Loucy (cell line): ENCODE results near the gene CTIF.

Source experiments
- EZH2phosphoT487 ChIP-seq: fragments of 200-600 bp; IDR thresholded peaks from 2 replicates; pipeline ENCODE4 v1.6.1; 2018; ENCODE audit warnings: antibody characterized with exemption, mild to moderate bottlenecking, moderate library complexity, borderline replicate concordance
- TF ChIP-seq, protein P1 (sequence below): fragments of 200-600 bp; sonication (generic); conservative IDR thresholded peaks from 2 replicates; pipeline ENCODE4 v1.5.1; 2014; ENCODE audit warnings: mild to moderate bottlenecking, antibody characterized with exemption, low read length

DNA sequence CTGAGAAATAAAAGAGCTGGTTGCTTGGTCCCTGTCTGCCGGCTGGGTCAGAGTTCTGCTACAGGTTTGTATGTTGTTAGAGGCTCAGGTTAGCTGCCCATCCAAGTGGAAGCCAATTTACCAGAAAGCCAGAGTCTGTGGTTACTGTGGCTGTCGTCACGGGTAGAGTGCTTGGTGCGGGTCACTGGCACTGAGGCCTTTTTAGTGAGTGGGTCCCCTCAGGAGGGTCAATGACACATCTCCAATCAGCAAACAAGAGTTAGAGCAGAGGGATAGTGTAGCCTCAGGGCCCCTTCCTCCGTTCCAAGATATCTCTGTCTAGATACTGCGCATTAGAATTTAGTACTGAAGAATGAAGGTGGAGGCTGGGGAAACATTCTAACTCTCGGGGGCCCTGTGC is 41.2 kb downstream of the CTIF start:
- TF ChIP-seq, protein P1, sequence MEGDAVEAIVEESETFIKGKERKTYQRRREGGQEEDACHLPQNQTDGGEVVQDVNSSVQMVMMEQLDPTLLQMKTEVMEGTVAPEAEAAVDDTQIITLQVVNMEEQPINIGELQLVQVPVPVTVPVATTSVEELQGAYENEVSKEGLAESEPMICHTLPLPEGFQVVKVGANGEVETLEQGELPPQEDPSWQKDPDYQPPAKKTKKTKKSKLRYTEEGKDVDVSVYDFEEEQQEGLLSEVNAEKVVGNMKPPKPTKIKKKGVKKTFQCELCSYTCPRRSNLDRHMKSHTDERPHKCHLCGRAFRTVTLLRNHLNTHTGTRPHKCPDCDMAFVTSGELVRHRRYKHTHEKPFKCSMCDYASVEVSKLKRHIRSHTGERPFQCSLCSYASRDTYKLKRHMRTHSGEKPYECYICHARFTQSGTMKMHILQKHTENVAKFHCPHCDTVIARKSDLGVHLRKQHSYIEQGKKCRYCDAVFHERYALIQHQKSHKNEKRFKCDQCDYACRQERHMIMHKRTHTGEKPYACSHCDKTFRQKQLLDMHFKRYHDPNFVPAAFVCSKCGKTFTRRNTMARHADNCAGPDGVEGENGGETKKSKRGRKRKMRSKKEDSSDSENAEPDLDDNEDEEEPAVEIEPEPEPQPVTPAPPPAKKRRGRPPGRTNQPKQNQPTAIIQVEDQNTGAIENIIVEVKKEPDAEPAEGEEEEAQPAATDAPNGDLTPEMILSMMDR = no peak
- TF ChIP-seq EZH2phosphoT487 = no peak
